Upper lobe of right lung (tissue), 1 donor: ENCODE results near the gene RGCC. TPM values are rescaled to one million over a fixed set of nuclear protein-coding genes. Genes with fewer than 3 reads are reported as not detected.

Experiments used
- ATAC-seq: fragments of 200-7000 bp; cut with Tn5 transposase; one replicate; pipeline ENCODE4 v1.9.1; 2020; ENCODE audit warnings: mild to moderate bottlenecking, moderate library complexity
- DNase-seq: peaks from one replicate; pipeline ENCODE4 v3.0.0-alpha.2; 2020
- H3K27ac ChIP-seq: fragments of 200-600 bp; one replicate; pipeline ENCODE4 v1.8.0; 2022
- H3K27me3 ChIP-seq: fragments of 200-600 bp; one replicate; pipeline ENCODE4 v1.8.0; 2022; ENCODE audit warnings: mild to moderate bottlenecking
- H3K36me3 ChIP-seq: fragments of 200-600 bp; one replicate; pipeline ENCODE4 v1.8.0; 2022
- H3K4me1 ChIP-seq: fragments of 200-600 bp; one replicate; pipeline ENCODE4 v1.8.0; 2022
- H3K4me3 ChIP-seq: fragments of 200-600 bp; one replicate; pipeline ENCODE4 v1.8.0; 2022; ENCODE audit warnings: mild to moderate bottlenecking
- H3K9me3 ChIP-seq: fragments of 200-600 bp; one replicate; pipeline ENCODE4 v1.8.0; 2022
- CTCF ChIP-seq: fragments of 200-600 bp; IDR thresholded peaks from one replicate; pipeline ENCODE4 v1.8.0; 2022; ENCODE audit warnings: antibody characterized with exemption
- intact Hi-C: fragments of 100-400 bp; cut with DNase I; formaldehyde crosslinking; loops from one replicate; pipeline ENCODE4 v1.11.0; 2022
- long read RNA-seq: library from polyadenylated mRNA; unstranded; transcript quantifications from one replicate; pipeline ENCODE4 v2.0.0, GENCODE V29; 2021
- total RNA-seq: library from RNA; stranded (reverse); fragmentation: NEBNext Ultra II Directional; extraction: Animal tissue kit (Norgen Biotek cat#: 25700); gene quantifications from one replicate; pipeline ENCODE4 v1.2.1, GENCODE V29; 2021
- donor health status: DM: no; HTN: yes; CAD: no; lungs with severe emphysema.

The RGCC gene
- 752 TPM for total RNA-seq
- long read RNA-seq, transcript RGCC-201 (5 exons, 960 nt): major isoform, 571 of 592 reads
- long read RNA-seq, partial matches to known transcripts: 10 of 592 reads
- long read RNA-seq, other reads (novel, unspliced or antisense): 11 of 592 reads

GRCh38 chr13:41456768-41457588, at the start of gene RGCC:
Gene RGCC, plus strand, starts transcription at chr13:41457550. Its CDS starts 158 bp downstream, at chr13:41457708.
- H3K4me1 ChIP-seq: no peaks in the 10 kb centered on the region
- no peaks in the 10 kb centered on the region for H3K9me3 ChIP-seq
- no peaks in the 10 kb centered on the region for H3K27me3 ChIP-seq
- peak; percentile 96 for DNase-seq
- peak within 1 kb of the TSS; percentile 71 for H3K4me3 ChIP-seq
- H3K36me3 ChIP-seq: peaks cover 29% of the 10 kb centered on the region
- no peak for TF ChIP-seq CTCF
- H3K27ac ChIP-seq: peak within 1 kb of the TSS; percentile 92
- intact Hi-C loops: no loop called here
- ATAC-seq: peak; percentile 93

GRCh38 chr13:41408121-41408520, 49.2 kb upstream of the RGCC start:
- no peak for ATAC-seq
- H3K36me3 ChIP-seq: no peaks in the 10 kb centered on the region
- intact Hi-C loops: no loop called here
- H3K4me3 ChIP-seq: no peak overlapping the region
- H3K9me3 ChIP-seq: no peaks in the 10 kb centered on the region
- no peaks in the 10 kb centered on the region for H3K4me1 ChIP-seq
- TF ChIP-seq CTCF: no peak
- DNase-seq: no peak
- no peak overlapping the region for H3K27ac ChIP-seq
- no peaks in the 10 kb centered on the region for H3K27me3 ChIP-seq

- ATAC-seq (no peak), DNase-seq (no peak)
- intact Hi-C loops: no loop called here
- Histone ChIP-seq H3K4me1 (no peaks in the 10 kb centered on the region), H3K27me3 (no peaks in the 10 kb centered on the region), H3K27ac (no peak overlapping the region), H3K36me3 (no peaks in the 10 kb centered on the region), H3K9me3 (no peaks in the 10 kb centered on the region), H3K4me3 (no peak overlapping the region)
- TF ChIP-seq CTCF: no peak
Measured at GRCh38 chr13:41408746-41409145, 48.6 kb upstream of the RGCC start.

GRCh38 chr13:41409611-41410010, 47.7 kb upstream of the RGCC start:
- Histone ChIP-seq H3K4me1 (no peaks in the 10 kb centered on the region), H3K9me3 (no peaks in the 10 kb centered on the region), H3K27me3 (no peaks in the 10 kb centered on the region), H3K4me3 (no peak overlapping the region), H3K36me3 (no peaks in the 10 kb centered on the region), H3K27ac (no peak overlapping the region)
- intact Hi-C loops: no loop called here
- no peak for TF ChIP-seq CTCF
- ATAC-seq (no peak), DNase-seq (no peak)

- Histone ChIP-seq H3K4me1 (no peaks in the 10 kb centered on the region), H3K9me3 (no peaks in the 10 kb centered on the region), H3K4me3 (no peak overlapping the region), H3K27me3 (no peaks in the 10 kb centered on the region), H3K27ac (no peak overlapping the region), H3K36me3 (no peaks in the 10 kb centered on the region)
- intact Hi-C loops: no loop called here
- no peak for ATAC-seq
- DNase-seq: no peak
- TF ChIP-seq CTCF: no peak
Measured at GRCh38 chr13:41411060-41411459, 46.3 kb upstream of the RGCC start.
